ENCODE results near the gene RNF213. TPM values are rescaled to one million over a fixed set of nuclear protein-coding genes. Genes with fewer than 3 reads are reported as not detected.

The RNF213 gene
- total and polyA plus RNA-seq, 2 of the 8 experiments (the other 6 are each of a cell fraction or from before 2014, with no cell fraction given) = 33.8 to 62.8 TPM

DNA sequence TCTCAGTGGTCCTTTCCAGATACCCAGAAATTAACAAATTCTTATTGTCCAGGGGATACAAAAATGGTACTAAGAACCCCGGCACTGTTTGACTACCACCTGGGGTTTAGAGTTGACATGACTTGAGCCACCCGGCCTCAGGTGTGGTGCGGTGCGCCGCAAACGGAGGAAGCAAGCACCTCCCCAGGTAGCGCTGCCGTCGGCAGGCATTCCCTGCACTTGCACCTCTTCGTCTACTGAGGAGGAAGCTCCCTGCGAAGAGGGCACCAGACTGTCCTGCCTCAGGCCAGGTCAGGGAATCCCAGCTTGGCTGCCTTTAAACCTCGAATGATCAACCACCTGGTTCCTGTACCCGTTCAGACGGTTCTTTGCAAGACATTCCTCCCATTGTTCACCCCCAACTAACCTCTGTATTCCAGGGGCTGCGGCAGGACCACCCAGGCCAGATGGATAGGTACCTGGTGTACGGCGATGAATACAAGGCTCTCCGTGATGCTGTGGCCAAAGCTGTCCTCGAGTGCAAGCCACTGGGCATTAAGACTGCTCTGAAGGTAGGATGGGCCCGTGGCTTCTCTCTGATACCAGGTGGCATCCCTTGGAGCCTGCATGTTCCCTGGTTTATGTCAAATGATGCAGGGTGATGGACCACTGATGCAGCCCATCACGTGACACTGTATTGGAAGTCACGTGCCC, 113.5 kb downstream of the RNF213 start (continued):
- TF ChIP-seq, protein P1, sequence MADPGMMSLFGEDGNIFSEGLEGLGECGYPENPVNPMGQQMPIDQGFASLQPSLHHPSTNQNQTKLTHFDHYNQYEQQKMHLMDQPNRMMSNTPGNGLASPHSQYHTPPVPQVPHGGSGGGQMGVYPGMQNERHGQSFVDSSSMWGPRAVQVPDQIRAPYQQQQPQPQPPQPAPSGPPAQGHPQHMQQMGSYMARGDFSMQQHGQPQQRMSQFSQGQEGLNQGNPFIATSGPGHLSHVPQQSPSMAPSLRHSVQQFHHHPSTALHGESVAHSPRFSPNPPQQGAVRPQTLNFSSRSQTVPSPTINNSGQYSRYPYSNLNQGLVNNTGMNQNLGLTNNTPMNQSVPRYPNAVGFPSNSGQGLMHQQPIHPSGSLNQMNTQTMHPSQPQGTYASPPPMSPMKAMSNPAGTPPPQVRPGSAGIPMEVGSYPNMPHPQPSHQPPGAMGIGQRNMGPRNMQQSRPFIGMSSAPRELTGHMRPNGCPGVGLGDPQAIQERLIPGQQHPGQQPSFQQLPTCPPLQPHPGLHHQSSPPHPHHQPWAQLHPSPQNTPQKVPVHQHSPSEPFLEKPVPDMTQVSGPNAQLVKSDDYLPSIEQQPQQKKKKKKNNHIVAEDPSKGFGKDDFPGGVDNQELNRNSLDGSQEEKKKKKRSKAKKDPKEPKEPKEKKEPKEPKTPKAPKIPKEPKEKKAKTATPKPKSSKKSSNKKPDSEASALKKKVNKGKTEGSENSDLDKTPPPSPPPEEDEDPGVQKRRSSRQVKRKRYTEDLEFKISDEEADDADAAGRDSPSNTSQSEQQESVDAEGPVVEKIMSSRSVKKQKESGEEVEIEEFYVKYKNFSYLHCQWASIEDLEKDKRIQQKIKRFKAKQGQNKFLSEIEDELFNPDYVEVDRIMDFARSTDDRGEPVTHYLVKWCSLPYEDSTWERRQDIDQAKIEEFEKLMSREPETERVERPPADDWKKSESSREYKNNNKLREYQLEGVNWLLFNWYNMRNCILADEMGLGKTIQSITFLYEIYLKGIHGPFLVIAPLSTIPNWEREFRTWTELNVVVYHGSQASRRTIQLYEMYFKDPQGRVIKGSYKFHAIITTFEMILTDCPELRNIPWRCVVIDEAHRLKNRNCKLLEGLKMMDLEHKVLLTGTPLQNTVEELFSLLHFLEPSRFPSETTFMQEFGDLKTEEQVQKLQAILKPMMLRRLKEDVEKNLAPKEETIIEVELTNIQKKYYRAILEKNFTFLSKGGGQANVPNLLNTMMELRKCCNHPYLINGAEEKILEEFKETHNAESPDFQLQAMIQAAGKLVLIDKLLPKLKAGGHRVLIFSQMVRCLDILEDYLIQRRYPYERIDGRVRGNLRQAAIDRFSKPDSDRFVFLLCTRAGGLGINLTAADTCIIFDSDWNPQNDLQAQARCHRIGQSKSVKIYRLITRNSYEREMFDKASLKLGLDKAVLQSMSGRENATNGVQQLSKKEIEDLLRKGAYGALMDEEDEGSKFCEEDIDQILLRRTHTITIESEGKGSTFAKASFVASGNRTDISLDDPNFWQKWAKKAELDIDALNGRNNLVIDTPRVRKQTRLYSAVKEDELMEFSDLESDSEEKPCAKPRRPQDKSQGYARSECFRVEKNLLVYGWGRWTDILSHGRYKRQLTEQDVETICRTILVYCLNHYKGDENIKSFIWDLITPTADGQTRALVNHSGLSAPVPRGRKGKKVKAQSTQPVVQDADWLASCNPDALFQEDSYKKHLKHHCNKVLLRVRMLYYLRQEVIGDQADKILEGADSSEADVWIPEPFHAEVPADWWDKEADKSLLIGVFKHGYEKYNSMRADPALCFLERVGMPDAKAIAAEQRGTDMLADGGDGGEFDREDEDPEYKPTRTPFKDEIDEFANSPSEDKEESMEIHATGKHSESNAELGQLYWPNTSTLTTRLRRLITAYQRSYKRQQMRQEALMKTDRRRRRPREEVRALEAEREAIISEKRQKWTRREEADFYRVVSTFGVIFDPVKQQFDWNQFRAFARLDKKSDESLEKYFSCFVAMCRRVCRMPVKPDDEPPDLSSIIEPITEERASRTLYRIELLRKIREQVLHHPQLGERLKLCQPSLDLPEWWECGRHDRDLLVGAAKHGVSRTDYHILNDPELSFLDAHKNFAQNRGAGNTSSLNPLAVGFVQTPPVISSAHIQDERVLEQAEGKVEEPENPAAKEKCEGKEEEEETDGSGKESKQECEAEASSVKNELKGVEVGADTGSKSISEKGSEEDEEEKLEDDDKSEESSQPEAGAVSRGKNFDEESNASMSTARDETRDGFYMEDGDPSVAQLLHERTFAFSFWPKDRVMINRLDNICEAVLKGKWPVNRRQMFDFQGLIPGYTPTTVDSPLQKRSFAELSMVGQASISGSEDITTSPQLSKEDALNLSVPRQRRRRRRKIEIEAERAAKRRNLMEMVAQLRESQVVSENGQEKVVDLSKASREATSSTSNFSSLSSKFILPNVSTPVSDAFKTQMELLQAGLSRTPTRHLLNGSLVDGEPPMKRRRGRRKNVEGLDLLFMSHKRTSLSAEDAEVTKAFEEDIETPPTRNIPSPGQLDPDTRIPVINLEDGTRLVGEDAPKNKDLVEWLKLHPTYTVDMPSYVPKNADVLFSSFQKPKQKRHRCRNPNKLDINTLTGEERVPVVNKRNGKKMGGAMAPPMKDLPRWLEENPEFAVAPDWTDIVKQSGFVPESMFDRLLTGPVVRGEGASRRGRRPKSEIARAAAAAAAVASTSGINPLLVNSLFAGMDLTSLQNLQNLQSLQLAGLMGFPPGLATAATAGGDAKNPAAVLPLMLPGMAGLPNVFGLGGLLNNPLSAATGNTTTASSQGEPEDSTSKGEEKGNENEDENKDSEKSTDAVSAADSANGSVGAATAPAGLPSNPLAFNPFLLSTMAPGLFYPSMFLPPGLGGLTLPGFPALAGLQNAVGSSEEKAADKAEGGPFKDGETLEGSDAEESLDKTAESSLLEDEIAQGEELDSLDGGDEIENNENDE (IDR thresholded peaks at IDR 0.05; ENCODE audit: insufficient replicate concordance, low read length) = no peak
- TF ChIP-seq RXRA (IDR thresholded peaks at IDR 0.05; ENCODE audit: insufficient read depth, low read depth, low read length) (no peak), TAF1 (IDR thresholded peaks at IDR 0.05; ENCODE audit: low read depth, low read length) (no peak)

Data from H1 (cell line).